LNCAP (cell line): ENCODE data around the gene GDE1.

Source experiments
- TF ChIP-seq, protein P1 (sequence below): fragments of 450-650 bp; IDR thresholded peaks from 2 replicates; pipeline ENCODE4 v1.5.1; 2017; ENCODE audit warnings: mild to moderate bottlenecking

The GDE1 gene

DNA sequence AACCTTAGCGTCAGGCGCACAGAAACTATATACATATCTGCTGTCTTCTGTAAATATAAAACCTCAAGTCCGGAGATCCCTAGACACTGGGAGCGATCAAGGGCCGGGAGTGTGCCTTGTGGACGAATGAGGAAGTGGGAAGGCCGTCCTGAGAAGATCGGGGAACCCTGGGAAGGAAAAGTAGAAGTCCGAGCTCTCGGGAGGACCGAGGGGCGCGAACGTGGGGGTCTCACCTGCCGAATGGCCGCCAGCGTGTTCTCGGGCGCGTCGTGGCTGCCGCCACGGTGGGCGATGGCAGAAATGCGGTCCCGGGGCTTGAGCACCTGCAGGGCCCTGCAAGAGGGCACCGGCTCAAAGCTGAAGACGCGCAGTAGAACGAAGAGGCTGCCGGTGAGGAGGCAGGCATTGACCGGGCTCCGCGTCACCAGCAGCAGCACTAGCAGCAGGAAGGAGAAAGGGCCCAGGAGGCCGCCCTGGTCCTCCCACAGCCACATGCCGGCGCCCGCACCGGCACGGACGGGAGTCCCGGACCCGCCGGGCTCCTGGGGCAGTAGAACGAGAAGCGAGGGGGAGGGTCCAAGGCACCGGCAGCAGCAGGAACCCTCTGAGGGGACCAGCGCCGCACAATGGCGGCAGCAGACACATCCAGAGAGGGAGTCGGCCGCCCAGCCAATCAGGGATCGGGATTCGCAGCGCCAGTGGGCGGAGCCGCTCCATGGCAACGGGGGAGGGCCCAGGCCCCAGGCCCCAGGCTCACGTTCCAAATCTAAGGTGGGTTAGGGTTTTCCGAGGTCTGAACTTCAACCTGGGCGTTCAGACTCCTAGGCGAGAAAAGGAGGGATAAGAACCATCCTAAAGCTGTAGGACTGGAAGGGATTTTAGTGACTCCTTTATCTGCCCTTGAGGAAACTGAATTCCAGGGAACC lies at the start of gene GDE1:
GDE1 (minus strand) TSS at position 628 of the 926 bp plus-strand sequence; CDS start at position 494, 134 bp downstream.
- TF ChIP-seq, protein P1, sequence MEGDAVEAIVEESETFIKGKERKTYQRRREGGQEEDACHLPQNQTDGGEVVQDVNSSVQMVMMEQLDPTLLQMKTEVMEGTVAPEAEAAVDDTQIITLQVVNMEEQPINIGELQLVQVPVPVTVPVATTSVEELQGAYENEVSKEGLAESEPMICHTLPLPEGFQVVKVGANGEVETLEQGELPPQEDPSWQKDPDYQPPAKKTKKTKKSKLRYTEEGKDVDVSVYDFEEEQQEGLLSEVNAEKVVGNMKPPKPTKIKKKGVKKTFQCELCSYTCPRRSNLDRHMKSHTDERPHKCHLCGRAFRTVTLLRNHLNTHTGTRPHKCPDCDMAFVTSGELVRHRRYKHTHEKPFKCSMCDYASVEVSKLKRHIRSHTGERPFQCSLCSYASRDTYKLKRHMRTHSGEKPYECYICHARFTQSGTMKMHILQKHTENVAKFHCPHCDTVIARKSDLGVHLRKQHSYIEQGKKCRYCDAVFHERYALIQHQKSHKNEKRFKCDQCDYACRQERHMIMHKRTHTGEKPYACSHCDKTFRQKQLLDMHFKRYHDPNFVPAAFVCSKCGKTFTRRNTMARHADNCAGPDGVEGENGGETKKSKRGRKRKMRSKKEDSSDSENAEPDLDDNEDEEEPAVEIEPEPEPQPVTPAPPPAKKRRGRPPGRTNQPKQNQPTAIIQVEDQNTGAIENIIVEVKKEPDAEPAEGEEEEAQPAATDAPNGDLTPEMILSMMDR = peak; percentile 49

DNA sequence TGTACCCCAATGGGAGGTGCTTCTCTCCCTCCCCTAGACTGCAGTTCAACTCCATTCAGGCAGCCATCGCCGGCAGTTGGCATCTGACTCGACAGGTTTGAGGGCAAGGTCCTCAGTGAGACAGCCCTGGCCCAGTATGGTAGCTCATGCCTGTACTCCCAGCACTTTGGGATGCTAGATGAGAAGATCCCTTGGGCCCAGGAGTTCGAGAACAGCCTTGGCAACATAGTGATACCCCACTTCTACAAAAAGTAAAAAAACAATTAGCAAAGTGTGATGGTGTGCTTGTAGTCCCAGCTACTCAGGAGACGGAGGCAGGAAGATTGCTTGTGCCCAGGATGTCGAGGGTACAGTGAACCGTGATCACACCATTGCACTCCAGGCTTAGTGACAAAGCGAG lies 45.7 kb upstream of the GDE1 start:
- TF ChIP-seq, protein P1 = no peak

DNA sequence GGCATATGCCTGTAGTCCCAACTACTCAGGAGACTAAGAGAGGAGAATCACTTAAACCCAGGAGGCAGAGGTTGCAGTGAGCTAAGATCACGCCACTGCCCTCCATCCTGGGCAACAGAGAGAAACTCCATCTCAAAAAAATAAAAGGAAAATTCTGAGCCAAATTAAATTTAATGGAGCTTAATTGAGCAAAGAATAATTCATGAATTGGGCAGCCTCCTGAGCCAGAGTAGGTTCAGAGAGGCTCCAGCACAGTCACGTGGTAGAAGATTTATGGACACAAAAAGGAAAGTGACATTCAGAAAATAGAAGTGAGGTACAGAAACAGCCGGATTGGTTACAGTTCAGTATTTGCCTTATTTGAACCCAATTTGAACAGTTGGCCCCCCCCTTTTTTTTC lies 44.5 kb upstream of the GDE1 start:
- TF ChIP-seq, protein P1 = no peak

- TF ChIP-seq, protein P1 = no peak
Observed at GRCh38 chr16:19563377-19563776, 41.5 kb upstream of the GDE1 start.

GRCh38 chr16:19560078-19560477 lies 38.2 kb upstream of the GDE1 start:
- TF ChIP-seq, protein P1 = no peak

DNA sequence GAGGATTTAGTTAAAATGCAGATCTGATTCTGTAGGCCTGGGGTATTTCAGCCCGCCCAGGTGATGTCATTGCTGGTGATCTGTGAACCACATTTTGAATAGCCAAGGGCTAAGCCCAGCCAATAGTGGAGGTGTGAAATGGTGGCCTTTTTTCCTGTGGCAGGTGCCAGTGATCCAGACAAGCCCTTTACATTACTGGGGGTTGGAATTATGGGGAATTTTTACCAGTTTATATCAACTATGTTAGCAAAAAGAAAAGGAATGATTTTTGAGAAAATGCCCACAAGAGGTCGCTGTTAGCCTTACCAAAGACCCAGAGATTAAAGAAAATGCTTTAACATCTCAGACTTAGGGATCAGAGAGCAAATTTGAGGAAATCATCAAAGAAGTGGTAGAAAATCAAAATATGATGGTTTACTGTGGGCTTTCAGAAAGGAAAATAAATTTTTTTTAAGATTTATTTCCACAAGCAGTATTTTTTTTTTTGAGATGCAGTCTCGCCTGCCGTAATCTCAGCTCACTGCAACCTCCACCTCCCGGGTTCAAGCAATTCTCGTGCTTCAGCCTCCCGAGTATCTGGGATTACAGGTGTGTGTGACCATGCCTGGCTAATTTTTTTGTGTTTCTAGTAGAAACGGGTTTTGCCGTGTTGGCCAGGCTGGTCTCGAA lies 37.5 kb upstream of the GDE1 start:
- TF ChIP-seq, protein P1 = peak; percentile 80

DNA sequence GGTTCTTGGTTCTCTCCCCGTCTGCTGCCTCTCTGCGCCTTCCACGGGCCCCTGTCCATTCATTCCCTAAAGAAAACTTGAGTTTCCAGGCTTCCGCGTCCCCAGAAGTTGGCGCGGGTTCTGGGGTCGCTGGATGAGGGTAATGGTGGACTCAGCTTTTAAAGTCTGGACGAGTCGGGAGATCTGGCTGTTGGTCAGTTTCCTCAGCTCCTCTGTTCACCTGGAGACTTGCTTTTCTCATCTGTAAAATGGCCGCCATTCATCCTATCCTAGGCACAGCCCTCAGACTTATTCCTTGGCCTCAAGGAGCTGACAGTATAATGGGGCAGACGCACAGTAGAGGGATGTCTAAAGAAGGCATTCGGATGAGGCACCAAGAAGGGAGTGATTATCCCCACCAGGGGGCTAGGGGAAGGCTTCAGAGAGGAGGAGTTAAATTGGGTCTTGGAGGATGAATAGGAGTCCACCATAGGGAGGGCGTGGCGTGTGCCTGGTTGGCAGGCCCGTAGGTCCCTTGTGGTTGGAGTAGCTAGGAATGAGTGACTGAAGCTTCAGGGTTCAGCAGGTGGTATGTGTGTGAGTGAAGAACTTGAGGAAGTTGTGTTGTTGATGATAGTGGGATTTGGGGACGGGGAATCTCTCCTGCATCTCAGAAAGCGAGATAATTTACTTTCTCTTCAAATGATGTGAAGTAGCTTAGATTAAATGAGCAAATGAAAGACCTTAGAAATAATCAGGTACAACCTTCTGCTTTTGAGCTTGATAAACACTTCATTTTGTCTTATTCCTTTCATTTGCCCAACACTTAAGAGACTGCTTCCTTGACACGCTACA lies 34.3 kb upstream of the GDE1 start:
- TF ChIP-seq, protein P1 = no peak; the same call in 1 of the 2 replicates
